CD4-positive, alpha-beta T cell treated with Interleukin-15 for 4 hours (primary cell): ENCODE measurements around the gene MYO9A.

Experiments used
- DNase-seq: peaks from one replicate; pipeline ENCODE4 v3.0.0-alpha.2; 2020; ENCODE audit warnings: low spot score

MYO9A gene

DNA sequence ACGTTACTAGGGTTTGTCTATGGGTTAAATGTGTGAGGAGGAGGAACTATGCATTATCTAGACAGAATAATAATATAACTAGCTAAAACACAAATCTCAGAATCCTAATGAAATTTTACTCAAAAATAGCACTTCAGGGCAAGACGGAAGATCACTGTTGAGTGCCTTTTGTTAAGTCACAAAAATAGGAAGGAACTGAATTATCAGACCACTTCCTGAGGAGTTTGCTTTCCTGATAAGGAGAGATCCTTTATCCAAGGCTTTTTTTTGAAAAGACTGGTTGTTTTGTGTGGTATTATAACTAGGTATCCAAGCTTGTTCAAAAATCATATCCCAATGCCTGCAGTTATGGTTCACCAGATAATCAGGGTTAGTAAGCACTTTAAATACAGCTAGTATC is 273.0 kb downstream of the MYO9A start:
- DNase-seq = no peak

DNA sequence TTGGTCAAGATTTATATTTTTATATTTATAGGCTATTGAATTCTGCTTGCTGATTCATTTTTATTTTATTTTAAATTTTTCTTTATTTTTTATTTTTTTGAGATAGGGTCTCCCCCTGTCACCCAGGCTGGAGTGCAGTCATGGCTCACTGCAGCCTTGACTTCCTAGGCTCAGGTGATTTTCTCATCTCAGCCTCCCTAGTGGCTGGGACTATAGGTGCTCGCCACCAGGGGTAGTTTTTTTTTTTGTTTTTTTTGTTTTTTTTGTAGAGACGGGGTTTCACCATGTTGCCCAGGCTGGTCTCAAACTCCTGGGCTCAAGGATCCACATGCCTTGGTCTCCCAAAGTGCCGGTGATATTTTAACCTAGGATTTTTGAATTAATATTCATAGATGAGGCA is 276.4 kb downstream of the MYO9A start:
- DNase-seq = no peak

DNA sequence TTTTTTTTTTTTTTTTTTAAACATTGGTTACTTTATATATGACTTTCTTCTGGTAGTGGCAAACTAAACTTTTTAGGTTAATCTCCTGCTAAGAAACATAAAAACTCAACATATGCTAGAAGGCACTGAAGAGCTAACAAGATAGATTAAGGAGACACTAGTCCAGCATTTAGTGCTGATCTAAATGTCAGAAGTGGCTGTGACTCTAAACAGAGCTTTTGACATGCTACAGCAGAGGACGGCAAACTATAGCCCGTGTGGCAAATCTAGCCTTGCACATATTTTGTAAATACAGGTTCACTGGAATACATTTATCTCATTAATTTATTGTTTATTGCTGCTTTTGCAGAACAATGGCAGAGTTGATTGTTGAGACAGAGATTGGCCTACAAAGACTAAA is 287.0 kb downstream of the MYO9A start:
- DNase-seq = no peak

DNA sequence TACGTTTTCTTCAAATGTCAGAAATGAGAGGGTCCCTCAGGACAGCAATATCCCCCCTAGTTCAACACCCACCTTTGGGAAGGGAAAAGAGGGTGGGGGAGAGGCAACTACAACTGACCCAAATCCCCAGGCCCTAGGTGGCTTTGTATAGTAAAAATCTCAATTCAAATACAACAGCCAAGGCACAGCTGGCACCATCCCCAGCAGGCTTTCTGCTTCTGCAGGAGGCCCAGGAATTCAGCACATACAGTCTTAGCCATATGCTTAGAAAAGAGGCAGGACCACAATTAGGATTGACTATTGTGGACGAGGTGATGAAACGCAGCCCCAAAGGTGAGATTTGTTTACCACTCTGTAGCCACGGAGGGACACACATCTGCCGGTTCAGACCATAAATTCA is 291.8 kb downstream of the MYO9A start:
- DNase-seq = no peak

DNA sequence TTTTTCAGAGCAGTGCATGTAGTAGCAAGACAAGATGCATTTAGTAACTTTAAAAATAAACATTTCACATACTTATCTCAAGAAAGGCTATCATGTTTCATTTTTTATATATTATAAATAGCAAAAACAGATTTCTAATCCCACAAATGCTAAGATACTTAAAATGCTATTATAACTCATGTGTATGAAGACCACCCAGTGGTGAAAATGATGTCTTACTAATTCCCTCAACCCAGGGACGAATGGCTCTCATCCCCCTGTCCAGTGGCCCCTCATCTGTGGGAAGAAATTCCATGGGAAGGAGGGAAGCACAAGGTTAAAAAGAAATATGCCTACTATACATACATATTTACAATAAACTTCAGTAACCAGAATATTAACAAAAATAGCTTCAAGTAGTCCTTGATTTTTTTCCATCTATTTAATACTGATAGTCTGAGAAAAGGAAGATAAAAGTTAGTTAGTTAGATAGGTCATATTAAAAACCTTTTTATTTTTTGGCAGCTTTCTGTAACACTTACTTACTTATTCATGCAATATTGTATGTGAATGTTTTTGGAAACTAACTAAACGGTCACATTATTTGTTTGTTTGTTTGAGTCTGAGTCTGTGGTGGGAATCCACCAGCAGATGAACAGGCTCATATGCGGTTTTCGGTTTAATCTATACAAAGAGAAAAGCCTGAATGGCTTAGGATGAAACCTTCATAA is 292.8 kb downstream of the MYO9A start:
- no peak for DNase-seq

DNA sequence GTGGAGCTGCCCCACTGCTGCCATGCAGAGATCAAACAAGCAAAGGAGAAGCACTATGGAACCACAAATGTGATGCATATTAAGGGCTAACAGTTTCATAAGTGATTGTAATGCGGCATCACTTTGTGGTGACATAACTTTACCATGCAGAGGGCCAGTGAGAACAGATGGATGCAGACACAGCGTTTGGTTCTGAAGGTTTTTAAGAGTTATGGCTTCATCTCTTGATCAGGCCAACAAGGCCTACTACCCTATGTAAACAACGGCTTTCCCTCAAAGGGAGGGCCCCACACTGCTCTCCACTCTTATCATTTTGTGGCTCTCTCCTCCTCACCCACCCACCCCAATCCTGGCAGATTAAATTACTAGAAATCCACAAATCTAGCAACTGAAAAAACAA is 294.1 kb downstream of the MYO9A start:
- DNase-seq = no peak

DNA sequence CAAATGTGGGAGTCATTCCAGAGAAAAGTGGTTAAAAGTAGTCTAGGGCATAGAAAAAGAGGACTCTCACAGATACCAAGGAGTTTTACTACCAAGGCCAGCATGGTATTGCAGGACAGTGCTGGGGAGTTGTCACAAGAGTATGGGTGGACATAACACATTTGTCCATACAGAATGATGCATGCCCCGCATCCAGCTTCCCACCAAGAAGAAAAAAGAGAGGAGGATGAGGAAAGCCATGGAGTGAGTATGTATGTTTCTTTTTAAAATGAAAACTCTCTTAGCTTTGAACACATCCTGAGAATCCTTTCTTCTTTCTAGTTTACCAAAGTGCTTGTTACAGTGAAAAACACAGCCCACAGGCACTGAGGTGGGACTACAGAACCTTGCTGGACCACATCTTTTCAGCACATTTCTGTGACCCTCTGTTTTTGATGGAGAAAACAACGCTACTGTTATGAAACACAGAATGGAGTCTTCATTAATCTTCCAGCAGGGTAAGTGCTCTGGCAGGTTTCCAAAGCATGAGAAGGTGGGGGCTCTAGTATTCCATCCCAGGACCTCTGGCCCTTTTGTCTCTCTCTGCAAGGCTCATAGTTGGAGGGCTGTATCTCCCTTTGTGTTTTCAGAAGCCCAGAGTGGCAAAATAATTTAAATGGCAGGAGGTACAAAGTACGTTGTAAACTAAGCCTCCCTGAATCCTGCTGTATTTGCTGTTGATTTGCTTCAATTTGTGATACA is 294.9 kb downstream of the MYO9A start:
- no peak for DNase-seq

DNA sequence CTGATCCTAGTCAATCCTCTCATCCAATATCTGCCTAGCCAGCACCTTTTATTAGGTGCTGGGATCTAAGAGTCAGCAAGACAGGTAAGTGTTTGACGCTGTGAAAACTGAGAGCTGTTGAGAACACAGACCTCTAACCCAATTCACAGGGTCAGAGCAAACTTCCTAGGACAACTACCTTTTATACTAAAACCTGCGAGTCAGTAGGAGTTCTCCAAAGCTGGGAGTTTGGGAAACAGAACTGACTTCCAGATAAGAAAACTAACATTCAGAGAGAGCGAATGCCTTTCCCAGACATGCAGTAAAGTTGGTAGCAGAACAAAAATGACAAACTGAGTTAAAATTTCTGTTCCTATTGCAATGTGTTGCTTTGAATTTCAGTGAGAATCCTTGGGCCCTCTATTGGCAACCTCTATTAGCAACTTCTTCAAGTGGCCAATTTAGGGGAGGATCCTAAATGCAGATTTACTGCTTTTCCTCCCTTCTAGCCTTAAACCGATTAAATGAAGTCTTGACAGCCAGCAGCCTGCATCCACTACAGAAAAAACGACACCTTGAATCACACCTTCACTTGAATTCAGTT is 296.3 kb downstream of the MYO9A start:
- DNase-seq = no peak

DNA sequence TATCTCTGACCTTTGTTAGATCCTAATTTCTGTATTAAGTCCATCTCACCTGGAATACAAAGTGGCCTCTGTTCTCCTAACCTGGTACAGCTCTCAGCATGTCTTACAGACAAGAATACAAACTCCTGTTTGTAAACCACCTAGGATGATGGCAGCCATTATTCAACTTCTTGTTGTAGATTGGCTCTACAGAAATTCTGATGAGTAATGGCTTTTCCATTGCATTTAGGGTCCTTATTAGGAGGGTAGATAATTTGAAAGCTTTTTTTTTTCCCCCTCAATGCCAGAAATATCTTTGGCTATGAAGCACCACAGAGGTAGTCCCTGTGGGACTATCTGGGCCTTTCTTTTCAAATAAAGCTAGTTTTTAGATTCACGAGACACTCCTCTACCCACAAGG is 297.8 kb downstream of the MYO9A start:
- DNase-seq = no peak

DNA sequence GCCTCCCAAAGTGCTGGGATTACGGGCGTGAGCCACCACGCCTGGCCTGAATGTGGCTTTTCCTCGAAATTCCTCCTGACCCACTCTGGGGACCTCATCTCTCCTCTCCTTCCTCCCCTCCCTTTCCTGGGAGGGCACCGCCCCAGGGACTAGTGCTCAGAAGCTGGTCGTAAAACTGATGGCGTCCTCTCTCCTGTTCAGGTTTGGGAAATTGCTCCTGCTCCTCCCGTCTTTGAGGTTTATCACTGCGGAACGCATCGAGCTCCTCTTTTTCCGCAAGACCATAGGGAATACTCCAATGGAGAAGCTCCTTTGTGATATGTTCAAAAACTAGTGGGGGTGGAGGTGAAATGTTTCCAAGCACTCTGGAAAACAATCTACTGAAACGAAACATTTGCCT is 300.6 kb downstream of the MYO9A start:
- DNase-seq = no peak

DNA sequence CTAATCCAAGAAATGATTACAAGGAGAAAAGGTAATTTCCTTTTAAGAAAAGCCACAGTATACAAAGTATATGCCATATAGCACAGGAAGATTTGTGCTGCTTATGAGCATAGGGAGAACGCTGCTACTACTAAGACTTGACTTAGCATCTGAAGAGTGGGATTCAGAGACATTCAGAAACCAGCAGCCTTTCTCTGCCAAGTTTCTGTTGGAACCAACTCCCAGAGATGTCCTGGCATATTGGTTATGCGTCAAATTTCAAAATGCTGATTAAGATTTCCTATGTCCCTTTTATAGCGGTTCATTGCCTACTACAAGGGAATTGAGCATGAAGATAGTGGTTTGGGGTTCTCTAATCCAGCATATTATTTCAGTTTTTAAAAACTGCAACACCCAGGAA is 302.6 kb downstream of the MYO9A start:
- no peak for DNase-seq

DNA sequence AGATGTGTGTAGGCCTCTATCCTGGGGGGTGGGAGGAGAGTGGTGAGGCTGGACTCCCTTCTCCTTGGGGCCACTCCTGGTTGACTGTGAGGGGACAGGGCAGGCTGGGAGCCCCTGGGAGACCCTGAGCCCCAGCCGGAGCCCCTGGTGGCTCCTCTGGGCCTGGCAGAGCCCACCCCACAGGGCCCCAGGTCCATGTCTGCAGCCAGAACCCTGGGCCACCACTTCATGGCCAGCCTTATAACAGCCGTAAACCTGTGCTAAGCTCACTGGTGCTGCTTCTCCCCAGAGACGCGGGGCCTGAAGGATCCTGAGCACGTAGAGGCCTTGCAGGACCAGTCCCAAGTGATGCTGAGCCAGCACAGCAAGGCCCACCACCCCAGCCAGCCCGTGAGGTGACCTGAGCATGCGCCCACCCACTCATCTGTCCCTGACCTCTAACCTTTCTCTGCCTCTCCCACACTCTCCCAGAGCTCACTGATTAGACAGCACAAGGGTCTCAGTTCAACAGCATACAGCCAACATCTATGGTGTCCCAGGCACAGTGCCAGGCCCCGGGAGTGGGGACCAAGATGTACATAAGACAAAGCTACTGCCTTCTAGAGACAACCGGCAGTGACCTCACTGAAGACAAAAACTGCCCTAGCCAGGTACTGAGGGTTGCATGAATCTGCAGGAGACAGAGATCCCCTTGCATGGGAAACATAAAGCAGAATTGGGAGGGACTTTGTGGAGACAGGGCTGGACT is 304.1 kb downstream of the MYO9A start:
- DNase-seq = no peak

DNA sequence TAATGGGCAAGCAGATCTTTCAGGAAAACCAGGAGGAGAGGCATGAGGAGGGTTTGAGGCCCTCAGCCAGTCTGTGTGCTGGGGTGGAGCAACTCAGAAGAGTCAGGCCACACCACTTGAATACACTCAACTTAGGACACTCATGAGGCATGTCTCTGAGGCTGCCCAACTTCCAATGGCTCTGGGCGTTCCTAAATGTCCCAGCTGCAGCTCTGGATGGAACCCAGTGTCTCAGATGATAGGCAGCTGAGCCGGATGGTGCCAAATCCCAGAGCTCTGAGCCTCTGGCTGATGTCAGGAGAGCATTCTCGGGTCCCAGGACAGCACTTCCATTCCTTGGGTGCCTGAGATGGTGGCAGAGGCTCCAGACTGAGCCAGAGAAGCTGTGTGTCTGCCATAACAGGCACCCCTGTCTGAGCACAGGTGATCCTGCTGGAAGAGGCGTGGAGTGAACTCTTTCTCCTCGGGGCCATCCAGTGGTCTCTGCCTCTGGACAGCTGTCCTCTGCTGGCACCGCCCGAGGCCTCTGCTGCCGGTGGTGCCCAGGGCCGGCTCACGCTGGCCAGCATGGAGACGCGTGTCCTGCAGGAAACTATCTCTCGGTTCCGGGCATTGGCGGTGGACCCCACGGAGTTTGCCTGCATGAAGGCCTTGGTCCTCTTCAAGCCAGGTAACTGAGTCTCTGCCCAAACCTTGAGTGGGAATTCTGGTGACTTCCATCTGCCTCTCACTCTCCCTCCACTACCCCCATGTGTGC is 304.8 kb downstream of the MYO9A start:
- DNase-seq = no peak

DNA sequence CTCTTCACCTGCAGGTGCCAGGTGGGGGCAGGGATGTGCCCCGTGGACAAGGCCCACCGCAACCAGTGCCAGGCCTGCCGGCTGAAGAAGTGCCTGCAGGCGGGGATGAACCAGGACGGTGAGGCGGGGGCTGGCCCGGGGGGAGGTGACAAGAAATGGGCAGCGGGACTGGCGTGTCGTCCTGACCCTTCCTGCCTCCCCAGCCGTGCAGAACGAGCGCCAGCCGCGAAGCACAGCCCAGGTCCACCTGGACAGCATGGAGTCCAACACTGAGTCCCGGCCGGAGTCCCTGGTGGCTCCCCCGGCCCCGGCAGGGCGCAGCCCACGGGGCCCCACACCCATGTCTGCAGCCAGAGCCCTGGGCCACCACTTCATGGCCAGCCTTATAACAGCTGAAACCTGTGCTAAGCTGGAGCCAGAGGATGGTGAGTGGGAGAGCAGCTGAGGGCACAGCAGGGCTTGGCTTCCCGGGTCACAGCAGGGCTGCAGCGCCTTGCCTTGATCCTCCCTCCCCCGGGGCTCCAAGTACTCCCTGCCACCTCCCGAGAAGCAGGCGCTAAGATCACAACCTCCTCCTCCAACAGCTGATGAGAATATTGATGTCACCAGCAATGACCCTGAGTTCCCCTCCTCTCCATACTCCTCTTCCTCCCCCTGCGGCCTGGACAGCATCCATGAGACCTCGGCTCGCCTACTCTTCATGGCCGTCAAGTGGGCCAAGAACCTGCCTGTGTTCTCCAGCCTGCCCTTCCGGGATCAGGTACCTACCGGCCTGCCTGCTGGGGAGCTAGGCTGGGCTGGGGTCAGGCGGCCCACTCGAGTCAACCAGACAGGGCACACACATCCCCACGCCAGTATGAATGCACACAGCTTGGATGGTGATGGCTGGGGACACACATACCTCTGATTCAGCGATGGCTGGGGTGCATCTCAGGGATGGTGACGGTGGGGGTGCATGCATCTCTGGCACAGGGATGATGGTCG is 305.9 kb downstream of the MYO9A start:
- DNase-seq = no peak

DNA sequence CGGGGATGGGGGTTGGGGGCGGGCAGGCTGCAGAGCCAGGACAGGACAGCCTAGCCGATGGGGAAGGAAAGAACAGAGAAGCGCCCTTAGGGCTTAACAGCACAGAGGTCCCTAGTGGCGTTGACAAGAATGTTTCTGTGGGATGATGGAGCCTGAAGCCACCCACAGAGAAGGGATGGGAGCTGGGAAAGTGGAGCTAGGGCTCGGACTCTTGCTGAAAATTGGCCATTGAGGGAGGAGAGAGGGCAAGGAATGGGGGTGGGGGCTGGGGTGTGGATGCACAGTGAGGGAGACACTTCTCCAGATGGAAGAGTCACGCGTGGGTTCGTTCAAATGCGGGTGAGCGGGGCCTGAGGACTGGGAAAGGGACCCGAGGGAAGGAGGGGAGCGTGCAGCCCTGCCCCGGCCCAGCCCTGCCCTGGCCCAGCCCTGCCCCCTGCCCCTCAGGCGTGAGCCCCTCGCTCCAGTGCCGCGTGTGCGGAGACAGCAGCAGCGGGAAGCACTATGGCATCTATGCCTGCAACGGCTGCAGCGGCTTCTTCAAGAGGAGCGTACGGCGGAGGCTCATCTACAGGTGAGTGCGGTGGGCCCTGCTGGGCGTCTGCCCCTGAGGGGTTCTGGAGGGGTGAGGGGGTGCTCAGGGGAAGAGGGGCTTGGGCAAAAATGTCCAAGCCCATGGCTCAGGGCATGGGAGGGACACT is 306.8 kb downstream of the MYO9A start:
- no peak for DNase-seq

DNA sequence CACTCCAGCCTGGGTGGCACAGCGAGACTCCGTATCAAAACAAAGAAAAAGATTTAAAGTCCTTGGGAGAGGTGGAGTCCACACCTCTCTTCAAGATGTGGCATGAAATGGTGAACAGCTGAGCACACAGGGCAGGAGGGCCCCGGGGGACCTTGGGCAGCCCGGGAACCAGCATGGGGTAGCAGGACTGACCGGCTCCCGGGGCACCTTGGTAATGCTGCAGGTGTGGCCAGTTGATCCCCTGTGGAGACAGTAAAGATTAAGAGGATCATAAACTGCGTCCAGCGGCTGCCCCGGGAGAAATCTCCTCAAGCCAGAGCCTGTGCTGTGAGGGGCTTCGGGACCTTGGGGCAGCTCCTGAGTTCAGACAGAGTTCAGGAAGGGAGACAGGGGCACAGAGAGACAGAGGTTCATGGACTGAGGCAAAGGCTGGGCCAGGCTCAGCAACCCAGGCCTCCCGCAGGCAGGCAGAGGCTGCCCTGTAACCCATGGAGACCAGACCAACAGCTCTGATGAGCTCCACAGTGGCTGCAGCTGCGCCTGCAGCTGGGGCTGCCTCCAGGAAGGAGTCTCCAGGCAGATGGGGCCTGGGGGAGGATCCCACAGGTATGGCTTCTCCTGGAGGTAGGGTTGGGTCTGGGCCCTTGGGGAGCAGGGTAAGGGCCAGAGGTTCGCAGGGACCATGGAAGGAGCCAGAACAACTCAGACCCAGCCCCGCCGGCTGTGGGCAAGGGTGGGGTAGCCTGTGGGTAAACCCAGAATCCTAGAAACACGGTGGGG is 307.5 kb downstream of the MYO9A start, which contains the start of gene NR2E3:
NR2E3 (plus strand) TSS at position 299 of the 780 bp plus-strand sequence; CDS start at position 489, 190 bp downstream.
- DNase-seq = no peak

DNA sequence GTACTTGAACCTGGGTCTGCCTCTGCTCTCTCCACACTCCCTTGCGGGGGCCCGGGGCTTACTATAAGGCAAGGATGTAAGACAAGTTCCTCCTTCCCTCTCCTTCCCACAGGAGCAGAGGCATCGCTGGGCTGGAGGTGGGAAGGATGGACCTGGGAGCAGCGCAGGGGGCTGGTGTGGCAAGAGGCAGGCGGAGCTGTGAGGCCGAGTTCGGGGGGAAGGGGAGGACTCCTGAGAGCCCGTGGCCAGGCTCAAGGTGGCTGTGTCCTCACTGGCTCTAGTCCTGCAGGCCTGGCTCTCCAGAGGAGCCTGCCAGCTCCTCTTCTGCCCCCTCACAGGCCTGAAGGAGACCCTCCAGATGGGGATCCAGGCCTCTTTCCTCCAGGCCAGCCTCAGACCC is 308.6 kb downstream of the MYO9A start:
- DNase-seq = no peak

DNA sequence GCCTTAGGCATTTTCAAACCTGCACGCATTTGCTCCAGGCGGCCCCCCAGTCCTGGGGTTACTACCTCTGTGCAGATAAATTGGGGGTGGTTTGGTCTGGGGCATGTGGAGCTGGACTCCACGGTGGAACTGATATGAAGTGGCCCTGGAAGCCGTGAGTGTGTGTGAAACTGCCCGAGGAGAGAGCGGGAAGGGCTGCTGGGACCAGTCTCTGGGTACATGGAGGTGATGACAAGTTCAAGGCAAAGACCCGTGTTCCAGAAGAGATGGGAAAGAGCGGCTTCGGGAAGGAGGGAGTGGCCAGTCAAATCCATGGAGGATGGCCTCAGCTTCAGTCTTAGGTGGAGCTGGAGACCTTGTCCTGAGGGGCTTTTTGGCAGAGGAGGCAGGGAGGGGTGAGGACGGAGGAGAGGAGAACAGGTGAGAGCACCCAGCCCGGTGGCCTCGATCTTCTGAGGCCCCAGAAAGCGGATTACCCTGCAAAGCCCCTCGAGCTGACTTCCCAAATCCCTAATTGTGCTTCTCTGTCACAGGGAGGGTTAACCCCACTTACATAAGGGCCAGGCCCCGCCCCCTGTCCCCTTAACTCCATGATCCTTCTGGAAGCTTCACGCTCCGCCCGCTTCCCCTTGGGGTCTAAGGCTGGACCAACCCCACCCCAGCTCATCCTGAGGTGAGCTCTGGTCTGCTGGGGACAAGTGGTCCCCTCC is 309.5 kb downstream of the MYO9A start:
- no peak for DNase-seq

DNA sequence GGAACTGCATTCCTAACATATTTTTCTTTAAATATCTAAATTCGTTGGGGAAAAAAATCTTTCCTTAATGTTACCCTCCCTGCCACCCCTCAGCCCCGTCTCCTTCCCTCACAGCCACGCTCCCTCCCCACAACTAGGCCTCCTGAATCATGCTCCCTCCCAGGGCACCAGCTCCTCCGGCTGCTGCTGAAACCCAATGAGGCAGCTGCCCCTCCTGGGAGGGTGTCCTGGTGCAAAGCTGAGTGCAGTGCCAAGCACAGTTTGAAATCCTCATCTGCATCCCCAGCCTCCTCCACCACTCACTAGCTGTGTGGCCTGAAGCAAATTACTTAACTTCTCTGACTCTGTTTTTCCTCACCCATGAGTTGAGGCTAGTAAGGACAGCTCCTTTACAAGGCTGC is 310.3 kb downstream of the MYO9A start:
- no peak for DNase-seq
